C4-2B (cell line): Measurements from ENCODE around the gene TMCC2.

Experiments
- ZFX ChIP-seq: fragments of 450-650 bp; IDR thresholded peaks from 2 replicates; pipeline ENCODE4 v1.6.1; 2017
- TF ChIP-seq, protein P1 (sequence below): fragments of 450-650 bp; conservative IDR thresholded peaks from 2 replicates; pipeline ENCODE4 v1.5.1; 2017; ENCODE audit warnings: mild to moderate bottlenecking

GRCh38 chr1:205269711-205270110 is 42.0 kb downstream of the TMCC2 start:
- TF ChIP-seq, protein P1, sequence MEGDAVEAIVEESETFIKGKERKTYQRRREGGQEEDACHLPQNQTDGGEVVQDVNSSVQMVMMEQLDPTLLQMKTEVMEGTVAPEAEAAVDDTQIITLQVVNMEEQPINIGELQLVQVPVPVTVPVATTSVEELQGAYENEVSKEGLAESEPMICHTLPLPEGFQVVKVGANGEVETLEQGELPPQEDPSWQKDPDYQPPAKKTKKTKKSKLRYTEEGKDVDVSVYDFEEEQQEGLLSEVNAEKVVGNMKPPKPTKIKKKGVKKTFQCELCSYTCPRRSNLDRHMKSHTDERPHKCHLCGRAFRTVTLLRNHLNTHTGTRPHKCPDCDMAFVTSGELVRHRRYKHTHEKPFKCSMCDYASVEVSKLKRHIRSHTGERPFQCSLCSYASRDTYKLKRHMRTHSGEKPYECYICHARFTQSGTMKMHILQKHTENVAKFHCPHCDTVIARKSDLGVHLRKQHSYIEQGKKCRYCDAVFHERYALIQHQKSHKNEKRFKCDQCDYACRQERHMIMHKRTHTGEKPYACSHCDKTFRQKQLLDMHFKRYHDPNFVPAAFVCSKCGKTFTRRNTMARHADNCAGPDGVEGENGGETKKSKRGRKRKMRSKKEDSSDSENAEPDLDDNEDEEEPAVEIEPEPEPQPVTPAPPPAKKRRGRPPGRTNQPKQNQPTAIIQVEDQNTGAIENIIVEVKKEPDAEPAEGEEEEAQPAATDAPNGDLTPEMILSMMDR: no peak
- TF ChIP-seq ZFX: no peak
